ENCODE measurements around the gene DESI2.

Gene DESI2

DNA sequence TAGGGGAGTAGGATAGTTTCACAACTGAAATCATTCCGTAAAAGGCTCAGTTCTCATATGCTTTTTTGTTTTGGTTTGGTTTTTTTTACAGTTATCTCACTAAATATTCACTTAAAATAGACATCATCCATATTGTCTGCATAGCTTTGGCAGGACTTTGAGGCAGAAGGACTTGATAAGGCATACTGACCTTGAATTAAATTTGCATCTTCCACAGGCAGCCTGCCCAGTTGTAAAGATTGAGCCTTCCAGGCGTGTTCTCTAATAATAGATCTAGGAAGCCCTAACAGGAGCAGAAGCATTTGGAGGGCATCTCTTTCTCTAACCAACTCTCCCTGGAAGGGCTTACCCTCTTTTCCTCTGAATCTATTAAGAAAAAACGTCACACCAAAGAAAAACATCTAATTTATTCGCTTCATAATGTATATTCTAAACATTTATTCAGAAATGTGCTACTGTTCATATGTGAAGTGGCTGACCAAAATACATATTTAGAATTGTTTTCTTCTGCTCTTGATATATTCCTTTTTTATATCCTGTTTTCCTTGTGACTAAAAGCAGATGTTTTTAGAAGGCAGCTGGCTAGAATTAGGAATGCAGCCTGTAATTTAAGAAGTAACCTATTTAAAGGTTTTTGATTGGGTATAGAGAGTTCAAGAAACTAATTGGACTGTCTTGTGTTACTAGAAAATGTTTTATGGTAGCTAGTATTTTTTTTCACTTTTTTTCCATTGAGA lies 20.2 kb downstream of the DESI2 start:
- TF ChIP-seq, protein P1, sequence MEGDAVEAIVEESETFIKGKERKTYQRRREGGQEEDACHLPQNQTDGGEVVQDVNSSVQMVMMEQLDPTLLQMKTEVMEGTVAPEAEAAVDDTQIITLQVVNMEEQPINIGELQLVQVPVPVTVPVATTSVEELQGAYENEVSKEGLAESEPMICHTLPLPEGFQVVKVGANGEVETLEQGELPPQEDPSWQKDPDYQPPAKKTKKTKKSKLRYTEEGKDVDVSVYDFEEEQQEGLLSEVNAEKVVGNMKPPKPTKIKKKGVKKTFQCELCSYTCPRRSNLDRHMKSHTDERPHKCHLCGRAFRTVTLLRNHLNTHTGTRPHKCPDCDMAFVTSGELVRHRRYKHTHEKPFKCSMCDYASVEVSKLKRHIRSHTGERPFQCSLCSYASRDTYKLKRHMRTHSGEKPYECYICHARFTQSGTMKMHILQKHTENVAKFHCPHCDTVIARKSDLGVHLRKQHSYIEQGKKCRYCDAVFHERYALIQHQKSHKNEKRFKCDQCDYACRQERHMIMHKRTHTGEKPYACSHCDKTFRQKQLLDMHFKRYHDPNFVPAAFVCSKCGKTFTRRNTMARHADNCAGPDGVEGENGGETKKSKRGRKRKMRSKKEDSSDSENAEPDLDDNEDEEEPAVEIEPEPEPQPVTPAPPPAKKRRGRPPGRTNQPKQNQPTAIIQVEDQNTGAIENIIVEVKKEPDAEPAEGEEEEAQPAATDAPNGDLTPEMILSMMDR (conservative IDR thresholded peaks at IDR 0.05; ENCODE audit: low read depth, low read length): no peak
- peaks cover 34% of the 10 kb centered on the region; the same call in 1 of the 2 replicates for H3K79me2 ChIP-seq (ENCODE audit: insufficient read depth, low read depth)

DNA sequence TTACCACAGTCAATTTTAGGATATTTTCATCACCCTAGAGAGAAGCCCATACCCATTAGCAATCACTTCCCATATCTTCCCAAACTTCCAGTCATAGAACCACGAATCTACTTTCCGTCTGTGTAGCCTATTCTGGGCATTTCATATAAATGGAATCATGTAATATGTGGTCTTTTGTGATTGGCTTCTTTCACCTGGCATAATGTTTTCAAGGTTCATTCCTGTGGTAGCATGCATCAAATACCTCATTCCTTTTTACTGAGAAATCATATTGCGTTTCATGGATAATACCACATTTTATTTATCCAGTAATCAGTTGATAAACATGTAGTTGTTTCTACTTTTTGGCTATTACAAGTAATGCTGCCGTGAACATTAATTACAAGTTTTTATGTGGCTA lies 21.5 kb downstream of the DESI2 start:
- no peaks in the 10 kb centered on the region for H3K27me3 ChIP-seq (ENCODE audit: insufficient read depth, low read depth)
- H3K4me2 ChIP-seq: no peak overlapping the region
- no peak overlapping the region for H3K27ac ChIP-seq
- H3K79me2 ChIP-seq (ENCODE audit: insufficient read depth, low read depth): peaks cover 42% of the 10 kb centered on the region; the same call in 1 of the 2 replicates
- H3K4me3 ChIP-seq (IDR thresholded peaks at IDR 0.05; ENCODE audit: insufficient read depth, low read depth, low read length): no peak overlapping the region
- no peak overlapping the region for H2AFZ ChIP-seq (ENCODE audit: low read depth)
- no peaks in the 10 kb centered on the region; the same call in 1 of the 2 replicates for H3K36me3 ChIP-seq (ENCODE audit: insufficient read depth)
- TF ChIP-seq, protein P1 (conservative IDR thresholded peaks at IDR 0.05; ENCODE audit: low read depth, low read length): no peak
- H3K4me1 ChIP-seq (ENCODE audit: low read depth, poor library complexity, severe bottlenecking): peaks cover 20% of the 10 kb centered on the region
- peaks cover 7% of the 10 kb centered on the region; the same call in 1 of the 2 replicates for H4K20me1 ChIP-seq (ENCODE audit: insufficient read depth)
- no peak overlapping the region for H3K9ac ChIP-seq

More for the DNA sequence above, 20.2 kb downstream of the DESI2 start:
- Histone ChIP-seq H3K9ac (no peak overlapping the region), H2AFZ (ENCODE audit: low read depth) (no peak overlapping the region), H3K4me1 (ENCODE audit: low read depth, poor library complexity, severe bottlenecking) (peaks cover 14% of the 10 kb centered on the region), H3K27me3 (ENCODE audit: insufficient read depth, low read depth) (no peaks in the 10 kb centered on the region), H3K4me2 (no peak overlapping the region), H3K36me3 (ENCODE audit: insufficient read depth) (no peaks in the 10 kb centered on the region; the same call in 1 of the 2 replicates), H4K20me1 (ENCODE audit: insufficient read depth) (peaks cover 5% of the 10 kb centered on the region; the same call in 1 of the 2 replicates), H3K27ac (no peak overlapping the region), H3K4me3 (IDR thresholded peaks at IDR 0.05; ENCODE audit: insufficient read depth, low read depth, low read length) (no peak overlapping the region)

DNA sequence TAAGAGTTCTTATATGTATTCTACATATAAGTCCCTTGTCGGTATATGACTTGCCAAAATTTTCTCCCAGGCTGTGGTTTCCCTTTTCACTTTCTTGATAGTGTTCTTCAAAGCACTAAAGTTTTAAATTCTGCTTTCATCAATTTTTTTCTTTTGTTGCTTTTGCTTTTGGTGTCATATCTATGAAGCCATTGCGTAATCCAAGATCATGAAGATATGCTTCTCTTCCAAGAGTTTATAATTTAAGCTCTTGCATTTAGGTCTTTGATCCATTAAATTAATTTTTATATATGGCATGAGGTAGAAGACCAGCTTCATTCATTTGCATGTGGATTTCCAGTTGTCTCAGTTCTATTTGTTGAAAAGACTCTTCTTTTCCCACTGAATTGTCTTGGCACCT lies 22.2 kb downstream of the DESI2 start:
- no peak overlapping the region for H3K4me3 ChIP-seq (IDR thresholded peaks at IDR 0.05; ENCODE audit: insufficient read depth, low read depth, low read length)
- H3K36me3 ChIP-seq (ENCODE audit: insufficient read depth): no peaks in the 10 kb centered on the region; the same call in 1 of the 2 replicates
- no peak overlapping the region for H3K9ac ChIP-seq
- H3K27me3 ChIP-seq (ENCODE audit: insufficient read depth, low read depth): no peaks in the 10 kb centered on the region
- H3K4me2 ChIP-seq: no peak overlapping the region
- peaks cover 20% of the 10 kb centered on the region for H3K4me1 ChIP-seq (ENCODE audit: low read depth, poor library complexity, severe bottlenecking)
- TF ChIP-seq, protein P1 (conservative IDR thresholded peaks at IDR 0.05; ENCODE audit: low read depth, low read length): no peak
- peaks cover 7% of the 10 kb centered on the region; the same call in 1 of the 2 replicates for H4K20me1 ChIP-seq (ENCODE audit: insufficient read depth)
- H3K27ac ChIP-seq: no peak overlapping the region
- no peak overlapping the region for H2AFZ ChIP-seq (ENCODE audit: low read depth)
- peaks cover 43% of the 10 kb centered on the region; the same call in 1 of the 2 replicates for H3K79me2 ChIP-seq (ENCODE audit: insufficient read depth, low read depth)

DNA sequence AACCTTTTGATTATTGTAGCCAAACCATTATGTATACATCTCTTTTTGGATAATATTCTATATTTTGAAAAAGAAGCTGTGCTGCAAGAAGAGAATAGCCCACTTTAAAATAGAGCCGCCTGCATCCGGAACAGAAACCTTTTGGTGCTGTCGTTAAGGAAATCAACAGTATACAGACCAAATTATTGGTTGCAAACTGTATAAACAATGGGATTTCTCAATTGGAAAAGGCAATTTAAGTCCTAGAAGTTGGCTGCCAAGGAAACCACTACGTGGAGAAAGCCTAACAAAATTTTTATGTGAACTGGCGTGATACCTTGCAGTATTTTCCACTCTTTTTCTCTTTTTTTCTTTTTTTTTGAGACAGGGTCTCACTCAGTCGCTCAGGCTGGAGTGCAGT lies 25.8 kb downstream of the DESI2 start:
- Histone ChIP-seq H4K20me1 (ENCODE audit: insufficient read depth) (peaks cover 7% of the 10 kb centered on the region; the same call in 1 of the 2 replicates), H3K79me2 (ENCODE audit: insufficient read depth, low read depth) (peaks cover 49% of the 10 kb centered on the region; the same call in 1 of the 2 replicates)

More for the DNA sequence above, 25.8 kb downstream of the DESI2 start:
- no peaks in the 10 kb centered on the region for H3K36me3 ChIP-seq (ENCODE audit: insufficient read depth)
- 0 out of 2 replicates have a peak overlapping the region, but pooled peaks have one; percentile 22 for H3K27ac ChIP-seq
- no peak overlapping the region for H3K4me3 ChIP-seq (IDR thresholded peaks at IDR 0.05; ENCODE audit: insufficient read depth, low read depth, low read length)
- H3K4me1 ChIP-seq (ENCODE audit: low read depth, poor library complexity, severe bottlenecking): peaks cover 20% of the 10 kb centered on the region
- H3K4me2 ChIP-seq: no peak overlapping the region; the same call in 1 of the 2 replicates
- TF ChIP-seq, protein P1 (conservative IDR thresholded peaks at IDR 0.05; ENCODE audit: low read depth, low read length): no peak
- H3K27me3 ChIP-seq (ENCODE audit: insufficient read depth, low read depth): no peaks in the 10 kb centered on the region
- no peak overlapping the region for H2AFZ ChIP-seq (ENCODE audit: low read depth)
- no peak overlapping the region for H3K9ac ChIP-seq

Data from KMS-11 (cell line).